IMR-90 (cell line): ENCODE measurements around the gene IFIT1B. TPM values are rescaled to one million over a fixed set of nuclear protein-coding genes. Genes with fewer than 3 reads are reported as not detected.
A peak's percentile ranks its signal among the peaks of the same experiment; 100 is the strongest.
"Not testable (repeated sequence)": the region's sequence is repeated elsewhere in the genome, so short reads cannot be mapped to it uniquely, and the experiment has no call there.

ENCODE experiments used
- ATAC-seq: fragments of 200-7000 bp; cut with Tn5 transposase; 2 replicates; pipeline ENCODE4 v1.9.1; 2020; ENCODE audit warnings: low read depth, mild to moderate bottlenecking, moderate library complexity
- BruUV-seq: library from RNA; stranded (reverse); fragments of 400-500 nt; replicated peaks from 2 replicates; lab custom pipeline; 2021; lab: Mats Ljungman, UMichigan
- CTCF ChIA-PET: fragments of 300-600 bp; formaldehyde crosslinking; extraction: SDS; loops from one replicate; lab custom pipeline; 2021; ENCODE audit warnings: antibody characterized with exemption; lab: Yijun Ruan, JAX
- POLR2A ChIA-PET: fragments of 300-600 bp; sonication (Branson Sonifier 250); formaldehyde crosslinking; loops from one replicate; lab custom pipeline; 2022; ENCODE audit warnings: antibody characterized with exemption; ENCODE audit not compliant: unreplicated experiment; lab: Charles Lee
- DNase-seq: peaks from one replicate; pipeline ENCODE4 v3.0.0; 2013
- H2AFZ ChIP-seq: replicated peaks from 2 replicates; pipeline ENCODE3; 2013; ENCODE audit warnings: low read length, mild to moderate bottlenecking; ENCODE audit not compliant: poor library complexity
- H2AK5ac ChIP-seq: 2 replicates; pipeline ENCODE4 v1.6.1; 2013; ENCODE audit warnings: low read depth, low read length, inconsistent platforms
- H2AK9ac ChIP-seq: replicated peaks from 2 replicates; pipeline ENCODE3; 2013; ENCODE audit warnings: mild to moderate bottlenecking, low read depth, low read length, moderate library complexity; ENCODE audit not compliant: poor library complexity
- H2BK120ac ChIP-seq: 2 replicates; pipeline ENCODE4 v1.6.1; 2013; ENCODE audit warnings: low read depth, low read length, inconsistent platforms
- H2BK15ac ChIP-seq: 3 replicates; pipeline ENCODE4 v1.6.1; 2013; ENCODE audit warnings: low read depth, low read length, inconsistent platforms
- H2BK20ac ChIP-seq: 2 replicates; pipeline ENCODE4 v1.6.1; 2013; ENCODE audit warnings: low read depth, mild to moderate bottlenecking, inconsistent platforms, low read length, moderate library complexity
- H2BK5ac ChIP-seq: 2 replicates; pipeline ENCODE4 v1.6.1; 2013; ENCODE audit warnings: mild to moderate bottlenecking, low read depth, low read length, inconsistent platforms; ENCODE audit not compliant: poor library complexity, severe bottlenecking
- H3K14ac ChIP-seq: replicated peaks from 2 replicates; pipeline ENCODE4 v1.6.1; 2013; ENCODE audit warnings: low read depth, low read length, inconsistent platforms
- H3K18ac ChIP-seq: 2 replicates; pipeline ENCODE4 v1.6.1; 2013; ENCODE audit warnings: low read depth, low read length, control low read depth
- H3K23ac ChIP-seq: 2 replicates; pipeline ENCODE4 v1.6.1; 2013; ENCODE audit warnings: low read depth, low read length, inconsistent platforms
- H3K27ac ChIP-seq: 2 replicates; pipeline ENCODE4 v1.5.1; 2013; ENCODE audit warnings: mild to moderate bottlenecking, control low read depth, low read length; ENCODE audit not compliant: insufficient read depth
- H3K27me3 ChIP-seq: 2 replicates; pipeline ENCODE4 v1.6.1; 2013; ENCODE audit warnings: low read length; ENCODE audit not compliant: control insufficient read depth, insufficient read depth
- H3K36me3 ChIP-seq: 2 replicates; pipeline ENCODE4 v1.6.1; 2013; ENCODE audit warnings: low read length, mixed read lengths; ENCODE audit not compliant: control insufficient read depth, insufficient read depth
- H3K4ac ChIP-seq: 2 replicates; pipeline ENCODE4 v1.6.1; 2013; ENCODE audit warnings: low read depth, low read length, inconsistent platforms
- H3K4me1 ChIP-seq: 2 replicates; pipeline ENCODE4 v1.6.1; 2013; ENCODE audit warnings: low read length, mixed read lengths; ENCODE audit not compliant: control insufficient read depth, insufficient read depth
- H3K4me2 ChIP-seq: 2 replicates; pipeline ENCODE4 v1.6.1; 2013; ENCODE audit warnings: low read depth, mild to moderate bottlenecking, control low read depth, low read length, moderate library complexity
- H3K4me3 ChIP-seq: 2 replicates; pipeline ENCODE4 v1.5.1; 2013; ENCODE audit warnings: low read depth, mild to moderate bottlenecking, control low read depth, low read length, moderate library complexity; ENCODE audit not compliant: insufficient read depth
- H3K56ac ChIP-seq: 2 replicates; pipeline ENCODE4 v1.6.1; 2013; ENCODE audit warnings: low read length, inconsistent platforms; ENCODE audit not compliant: insufficient read depth; ENCODE audit errors: extremely low read depth
- H3K79me1 ChIP-seq, 2 experiments: 2 replicates each; pipeline ENCODE4 v1.6.1; 2013; ENCODE audit warnings: low read length in 2 of 2, inconsistent platforms in 1 of 2, low read depth in 1 of 2
- H3K9ac ChIP-seq: 2 replicates; pipeline ENCODE4 v1.6.1; 2013; ENCODE audit warnings: low read depth, low read length, control low read depth
- H3K9me1 ChIP-seq: 2 replicates; pipeline ENCODE4 v1.6.1; 2013; ENCODE audit warnings: low read length, inconsistent platforms; ENCODE audit not compliant: insufficient read depth
- H3K9me3 ChIP-seq: 2 replicates; pipeline ENCODE4 v1.6.1; 2013; ENCODE audit warnings: low read length; ENCODE audit not compliant: control insufficient read depth, insufficient read depth
- H4K20me1 ChIP-seq: 2 replicates; pipeline ENCODE4 v1.6.1; 2013; ENCODE audit warnings: low read length, inconsistent platforms; ENCODE audit not compliant: insufficient read depth
- H4K5ac ChIP-seq: 2 replicates; pipeline ENCODE4 v1.6.1; 2013; ENCODE audit warnings: mild to moderate bottlenecking, low read depth, low read length, control low read depth
- H4K8ac ChIP-seq, 2 experiments: 2 replicates each; pipeline ENCODE4 v1.6.1; 2013; ENCODE audit warnings: low read depth in 2 of 2, low read length in 2 of 2, control low read depth in 1 of 2, inconsistent platforms in 1 of 2
- H4K91ac ChIP-seq: 2 replicates; pipeline ENCODE4 v1.6.1; 2013; ENCODE audit warnings: low read depth, low read length, inconsistent platforms; ENCODE audit not compliant: insufficient read depth
- RAD21 ChIP-seq: IDR thresholded peaks from 2 replicates; pipeline ENCODE4 v1.6.1; 2012; ENCODE audit warnings: low read length, improper control_type of control experiment
- WGBS, 2 experiments: methylation state at CpG; one replicate each; pipeline versions ENCODE4 v1.1.5 to v1.1.7; 2013; ENCODE audit warnings: missing lambda C conversion rate in 2 of 2; ENCODE audit not compliant: insufficient read length in 1 of 2; ENCODE audit errors: extremely low coverage in 2 of 2; 5-methylcytosine and 5-hydroxymethylcytosine counted together
- dilution Hi-C: fragments of 300-500 bp; cut with HindIII; formaldehyde crosslinking; loops from one replicate; pipeline ENCODE4 v1.14.3; 2018; ENCODE audit warnings: low sequenced_read_pairs; ENCODE audit not compliant: unreplicated experiment
- in situ Hi-C: fragments of 300-500 bp; cut with MboI; formaldehyde crosslinking; loops from 3 replicates; pipeline ENCODE4 v1.14.3; 2019; ENCODE audit warnings: low sequenced_read_pairs, inconsistent platforms, mixed read lengths
- intact Hi-C: fragments of 100-400 bp; cut with micrococcal nuclease; formaldehyde crosslinking; loops from 2 replicates; pipeline ENCODE4 v1.10.0; 2022
- polyA plus RNA-seq, 3 experiments: library from polyadenylated mRNA; depleted of rRNA; stranded (reverse); fragments of >200 nt; gene quantifications; 2 replicates each; pipeline ENCODE4 v1.2.3, GENCODE V29; 2012; ENCODE audit warnings: low replicate concordance in 1 of 3
- total RNA-seq: library from RNA; depleted of rRNA; stranded (reverse); fragments of >200 nt; gene quantifications from 2 replicates; pipeline ENCODE4 v1.2.3, GENCODE V29; 2012

Gene IFIT1B
- total and polyA plus RNA-seq, 2 of the 4 experiments (the other 2 are of a cell fraction), result not detected

DNA sequence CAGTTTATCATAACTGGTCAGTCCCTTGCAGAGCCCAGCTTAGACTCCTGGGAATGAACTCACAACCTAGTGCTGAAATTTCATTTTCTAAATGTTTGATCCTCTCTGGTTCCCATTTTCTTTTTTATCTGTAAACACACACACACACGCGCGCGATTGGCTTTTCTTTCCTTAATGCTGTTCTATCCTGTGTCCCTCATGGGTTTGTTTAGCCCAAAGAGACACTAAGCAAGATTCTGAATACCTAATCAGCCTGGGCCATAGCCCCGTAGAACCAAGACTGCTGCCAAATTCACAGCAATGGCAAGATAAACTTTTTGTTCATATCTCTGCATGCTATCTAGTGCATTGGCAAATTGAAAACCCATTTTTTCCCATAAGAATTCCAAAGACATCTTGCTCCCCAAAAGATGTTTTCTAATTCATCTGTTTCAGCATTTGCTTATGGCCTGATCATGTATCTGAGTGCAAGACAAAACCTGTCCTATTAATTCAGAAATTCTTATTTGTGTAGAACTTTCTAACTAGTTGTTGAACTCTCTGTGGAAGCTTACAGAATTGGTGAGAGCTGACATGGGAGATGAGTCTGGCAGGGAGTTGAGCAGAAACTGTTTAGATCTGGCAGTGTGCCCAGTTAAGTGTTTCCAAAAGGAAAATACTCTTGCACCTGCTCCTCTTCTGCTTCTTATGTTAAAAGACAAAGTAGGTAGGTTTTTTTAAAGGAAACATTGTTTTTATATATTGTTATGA lies 12.8 kb downstream of the IFIT1B start:
- Histone ChIP-seq H3K4me2 (no peak overlapping the region), H2AK9ac (no peak overlapping the region)
- CTCF ChIA-PET, result no interaction called here

GRCh38 chr10:89391226-89391576 lies 13.3 kb downstream of the IFIT1B start:
- H3K4me3 ChIP-seq, H2BK15ac ChIP-seq, CTCF ChIA-PET, H2AFZ ChIP-seq, H4K5ac ChIP-seq, H4K20me1 ChIP-seq, H3K4me2 ChIP-seq, H2BK5ac ChIP-seq, H3K9me1 ChIP-seq, H4K91ac ChIP-seq, H3K9me3 ChIP-seq, H3K4ac ChIP-seq, dilution Hi-C loops, DNase-seq, H3K4me1 ChIP-seq, ATAC-seq, in situ Hi-C loops, intact Hi-C loops, H3K14ac ChIP-seq, H2AK5ac ChIP-seq, H2BK120ac ChIP-seq, BruUV-seq, H4K8ac ChIP-seq, H2BK20ac ChIP-seq, H2AK9ac ChIP-seq, H3K18ac ChIP-seq, H3K9ac ChIP-seq, H3K27me3 ChIP-seq, H3K23ac ChIP-seq, H3K36me3 ChIP-seq, H3K56ac ChIP-seq, H3K27ac ChIP-seq, POLR2A ChIA-PET, H3K79me1 ChIP-seq: not testable (repeated sequence)
- WGBS, 2 experiments, result no CpG with 5 or more reads among the region's 4 CpGs

More for the DNA sequence above, 12.8 kb downstream of the IFIT1B start:
- Histone ChIP-seq H3K79me1 (peaks cover 0 to 3% of the 10 kb centered on the region in 2 experiments; a peak in 1 of 4 replicates), H3K14ac (no peak overlapping the region), H2AFZ (no peak overlapping the region), H3K23ac (no peak overlapping the region), H3K4me1 (no peaks in the 10 kb centered on the region; the same call in 1 of the 2 replicates), H3K27me3 (no peaks in the 10 kb centered on the region), H3K56ac (no peak overlapping the region), H3K36me3 (no peaks in the 10 kb centered on the region), H3K4me3 (no peak overlapping the region), H4K20me1 (peaks cover 3% of the 10 kb centered on the region; the same call in 1 of the 2 replicates), H4K5ac (no peak overlapping the region), H2BK15ac (no peak overlapping the region), H4K91ac (no peak overlapping the region), H3K9me1 (no peaks in the 10 kb centered on the region), H2BK20ac (no peak overlapping the region), H3K18ac (no peak overlapping the region), H3K4ac (no peak overlapping the region), H4K8ac (no peak overlapping the region), H2BK120ac (no peak overlapping the region), H3K27ac (no peak overlapping the region), H2BK5ac (no peak overlapping the region), H2AK5ac (no peak overlapping the region), H3K9me3 (no peaks in the 10 kb centered on the region), H3K9ac (no peak overlapping the region)
- in situ Hi-C loops (no loop called here), intact Hi-C loops (no loop called here), dilution Hi-C loops (no loop called here)
- ATAC-seq, result no peak
- POLR2A ChIA-PET, result no interaction called here
- no peak for TF ChIP-seq RAD21
- WGBS, 2 experiments, result 96% methylated on average over 4 of the region's 5 CpGs; no CpG with 5 or more reads in 1 of the 2 experiments
- DNase-seq, result peak; percentile 36
- BruUV-seq, result no TSS peak
